ENCODE data around the gene BCCIP. TPM values are rescaled to one million over a fixed set of nuclear protein-coding genes. Genes with fewer than 3 reads are reported as not detected.

Gene BCCIP
- total RNA-seq, 1 experiment from 2014 or later: 113 TPM

DNA sequence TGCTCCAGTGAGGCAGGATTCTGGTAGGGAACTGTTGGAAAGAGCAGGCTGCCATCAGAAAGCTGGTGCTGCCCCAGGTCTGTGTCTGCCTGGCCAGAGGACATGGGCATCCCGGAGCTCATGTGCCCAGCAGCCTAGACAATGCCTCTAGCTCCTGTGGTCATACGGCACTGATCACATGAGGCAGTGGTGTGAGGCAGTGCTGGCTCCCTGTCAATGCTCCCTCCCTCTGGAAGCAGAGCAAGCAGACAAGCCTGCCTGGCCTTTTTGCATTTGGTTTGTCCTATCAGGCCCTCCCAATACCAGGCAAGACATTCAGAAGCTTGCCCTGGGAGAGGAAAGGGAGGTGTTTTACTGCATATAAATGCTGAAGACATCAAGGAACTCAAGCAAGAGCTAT lies 28.2 kb upstream of the BCCIP start:
- ChIA-PET CTCF (no interaction called here), POLR2A (ENCODE audit: low non-redundant PET) (no interaction called here)
- no TSS peak for BruUV-seq (replicated peaks)
- no peak for DNase-seq (ENCODE audit: low spot score)
- no peak for TF ChIP-seq EZH2 (IDR thresholded peaks at IDR 0.05; ENCODE audit: borderline replicate concordance, low read depth, low read length, poor library complexity, severe bottlenecking)
- TF ChIP-seq, protein P1, sequence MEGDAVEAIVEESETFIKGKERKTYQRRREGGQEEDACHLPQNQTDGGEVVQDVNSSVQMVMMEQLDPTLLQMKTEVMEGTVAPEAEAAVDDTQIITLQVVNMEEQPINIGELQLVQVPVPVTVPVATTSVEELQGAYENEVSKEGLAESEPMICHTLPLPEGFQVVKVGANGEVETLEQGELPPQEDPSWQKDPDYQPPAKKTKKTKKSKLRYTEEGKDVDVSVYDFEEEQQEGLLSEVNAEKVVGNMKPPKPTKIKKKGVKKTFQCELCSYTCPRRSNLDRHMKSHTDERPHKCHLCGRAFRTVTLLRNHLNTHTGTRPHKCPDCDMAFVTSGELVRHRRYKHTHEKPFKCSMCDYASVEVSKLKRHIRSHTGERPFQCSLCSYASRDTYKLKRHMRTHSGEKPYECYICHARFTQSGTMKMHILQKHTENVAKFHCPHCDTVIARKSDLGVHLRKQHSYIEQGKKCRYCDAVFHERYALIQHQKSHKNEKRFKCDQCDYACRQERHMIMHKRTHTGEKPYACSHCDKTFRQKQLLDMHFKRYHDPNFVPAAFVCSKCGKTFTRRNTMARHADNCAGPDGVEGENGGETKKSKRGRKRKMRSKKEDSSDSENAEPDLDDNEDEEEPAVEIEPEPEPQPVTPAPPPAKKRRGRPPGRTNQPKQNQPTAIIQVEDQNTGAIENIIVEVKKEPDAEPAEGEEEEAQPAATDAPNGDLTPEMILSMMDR (conservative IDR thresholded peaks at IDR 0.05; ENCODE audit: low read depth, low read length): no peak
- Histone ChIP-seq H3K9me3 (ENCODE audit: low read depth, low read length, poor library complexity, severe bottlenecking) (no peaks in the 10 kb centered on the region), H3K27ac (ENCODE audit: low read depth, low read length, poor library complexity, severe bottlenecking) (no peak overlapping the region), H3K4me3 (ENCODE audit: low read depth, low read length, poor library complexity, severe bottlenecking) (no peak overlapping the region), H3K36me3 (ENCODE audit: insufficient read depth, low read length, poor library complexity, severe bottlenecking) (peaks cover 14% of the 10 kb centered on the region), H3K27me3 (replicated peaks; ENCODE audit: insufficient read depth, low read depth, low read length, poor library complexity) (no peaks in the 10 kb centered on the region), H3K4me1 (ENCODE audit: insufficient read depth, low read length, poor library complexity, severe bottlenecking) (no peaks in the 10 kb centered on the region)
- intact Hi-C loops (cut with micrococcal nuclease; ENCODE audit: unreplicated experiment): no loop called here

DNA sequence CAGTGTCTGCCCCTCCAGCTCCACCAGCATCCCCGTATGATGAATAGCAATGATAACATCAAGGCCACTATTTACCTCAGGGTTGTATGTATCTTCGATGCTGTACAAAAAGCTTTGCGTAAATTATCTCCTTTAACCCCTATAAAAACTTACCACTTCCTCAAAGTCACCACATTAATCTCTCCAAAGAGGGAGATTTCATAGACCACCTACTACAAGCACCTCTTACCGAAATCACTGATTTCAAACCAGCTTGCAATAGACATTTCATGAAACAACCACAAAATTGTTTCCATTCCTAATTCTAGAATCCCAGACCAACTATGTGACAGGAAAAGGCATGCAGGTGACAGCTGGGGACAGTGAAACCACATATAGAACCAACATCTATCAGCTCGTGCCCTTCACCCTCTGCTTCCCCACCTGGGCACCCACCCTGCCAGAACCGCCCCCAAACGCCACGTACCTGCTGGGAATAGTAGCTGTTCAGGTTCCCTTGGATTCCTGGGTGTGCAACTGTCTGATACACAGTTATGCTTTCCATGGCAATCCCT lies 27.6 kb upstream of the BCCIP start:
- CTCF ChIA-PET: no interaction called here
- Histone ChIP-seq H3K27me3 (replicated peaks; ENCODE audit: insufficient read depth, low read depth, low read length, poor library complexity) (no peaks in the 10 kb centered on the region), H3K27ac (ENCODE audit: low read depth, low read length, poor library complexity, severe bottlenecking) (no peak overlapping the region), H3K36me3 (ENCODE audit: insufficient read depth, low read length, poor library complexity, severe bottlenecking) (peaks cover 14% of the 10 kb centered on the region), H3K9me3 (ENCODE audit: low read depth, low read length, poor library complexity, severe bottlenecking) (no peaks in the 10 kb centered on the region), H3K4me1 (ENCODE audit: insufficient read depth, low read length, poor library complexity, severe bottlenecking) (no peaks in the 10 kb centered on the region), H3K4me3 (ENCODE audit: low read depth, low read length, poor library complexity, severe bottlenecking) (no peak overlapping the region)
- no peak for DNase-seq (ENCODE audit: low spot score)
- POLR2A ChIA-PET (ENCODE audit: low non-redundant PET): no interaction called here
- TF ChIP-seq, protein P1 (conservative IDR thresholded peaks at IDR 0.05; ENCODE audit: low read depth, low read length): no peak
- TF ChIP-seq EZH2 (IDR thresholded peaks at IDR 0.05; ENCODE audit: borderline replicate concordance, low read depth, low read length, poor library complexity, severe bottlenecking): no peak
- no TSS peak for BruUV-seq (replicated peaks)
- intact Hi-C loops (cut with micrococcal nuclease; ENCODE audit: unreplicated experiment): no loop called here

DNA sequence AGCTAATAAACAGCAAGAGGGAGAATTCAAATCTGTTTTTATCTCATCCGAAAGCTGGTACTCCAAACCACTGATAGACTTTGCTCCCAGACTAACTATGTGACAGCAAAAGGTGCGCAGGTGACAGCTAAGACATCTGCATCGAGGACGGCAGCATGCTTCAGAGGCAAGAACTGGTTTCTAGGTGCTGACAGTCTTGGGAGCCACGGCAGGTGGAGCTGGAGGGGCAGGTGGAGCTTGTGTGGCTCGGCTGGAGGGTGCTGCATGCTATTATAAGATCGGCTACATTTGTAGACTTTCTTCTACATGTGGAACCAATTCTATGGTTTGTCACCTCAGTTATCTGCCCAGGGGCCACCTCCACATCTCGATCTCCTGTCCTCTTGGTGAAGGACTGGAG lies 25.9 kb upstream of the BCCIP start:
- DNase-seq (ENCODE audit: low spot score): no peak
- peaks cover 14% of the 10 kb centered on the region for H3K36me3 ChIP-seq (ENCODE audit: insufficient read depth, low read length, poor library complexity, severe bottlenecking)
- intact Hi-C loops (cut with micrococcal nuclease; ENCODE audit: unreplicated experiment): no loop called here
- ChIA-PET CTCF (no interaction called here), POLR2A (ENCODE audit: low non-redundant PET) (no interaction called here)
- no peak overlapping the region for H3K27ac ChIP-seq (ENCODE audit: low read depth, low read length, poor library complexity, severe bottlenecking)
- H3K27me3 ChIP-seq (replicated peaks; ENCODE audit: insufficient read depth, low read depth, low read length, poor library complexity): no peaks in the 10 kb centered on the region
- no peaks in the 10 kb centered on the region for H3K4me1 ChIP-seq (ENCODE audit: insufficient read depth, low read length, poor library complexity, severe bottlenecking)
- TF ChIP-seq, protein P1 (conservative IDR thresholded peaks at IDR 0.05; ENCODE audit: low read depth, low read length): no peak
- no peak for TF ChIP-seq EZH2 (IDR thresholded peaks at IDR 0.05; ENCODE audit: borderline replicate concordance, low read depth, low read length, poor library complexity, severe bottlenecking)
- no peak overlapping the region for H3K4me3 ChIP-seq (ENCODE audit: low read depth, low read length, poor library complexity, severe bottlenecking)
- no peaks in the 10 kb centered on the region for H3K9me3 ChIP-seq (ENCODE audit: low read depth, low read length, poor library complexity, severe bottlenecking)
- BruUV-seq (replicated peaks): no TSS peak
